ENCODE data around the gene FOXN3.

FOXN3 gene

GRCh38 chr14:89248411-89249064 is 168.5 kb downstream of the FOXN3 start:
- DNase-seq, result no peak

GRCh38 chr14:89247457-89248122 is 169.4 kb downstream of the FOXN3 start:
- DNase-seq, result no peak

GRCh38 chr14:89246290-89246689 is 170.7 kb downstream of the FOXN3 start:
- DNase-seq, result no peak

GRCh38 chr14:89245802-89246201 is 171.2 kb downstream of the FOXN3 start:
- DNase-seq, result no peak

GRCh38 chr14:89244720-89245119 is 172.3 kb downstream of the FOXN3 start:
- no peak for DNase-seq

- no peak for DNase-seq
These were observed 173.3 kb downstream of the FOXN3 start for GRCh38 chr14:89243741-89244140.

GRCh38 chr14:89243286-89243685 is 173.7 kb downstream of the FOXN3 start:
- no peak for DNase-seq

GRCh38 chr14:89242652-89243279 is 174.3 kb downstream of the FOXN3 start:
- no peak for DNase-seq

GRCh38 chr14:89241934-89242651 is 174.9 kb downstream of the FOXN3 start:
- DNase-seq, result no peak

GRCh38 chr14:89241257-89241656 is 175.8 kb downstream of the FOXN3 start:
- DNase-seq, result no peak

GRCh38 chr14:89240414-89240813 is 176.6 kb downstream of the FOXN3 start:
- no peak for DNase-seq

- no peak for DNase-seq
These were observed 178.0 kb downstream of the FOXN3 start for GRCh38 chr14:89239023-89239422.

GRCh38 chr14:89237921-89238529 is 179.0 kb downstream of the FOXN3 start:
- no peak for DNase-seq

- DNase-seq, result no peak
These were observed 180.2 kb downstream of the FOXN3 start for GRCh38 chr14:89236851-89237250.

- DNase-seq, result no peak
These were observed 183.8 kb downstream of the FOXN3 start for GRCh38 chr14:89233184-89233583.

- no peak for DNase-seq
These were observed 184.6 kb downstream of the FOXN3 start for GRCh38 chr14:89232265-89233070.

- DNase-seq, result no peak
These were observed 185.5 kb downstream of the FOXN3 start for GRCh38 chr14:89231426-89232113.

- DNase-seq, result no peak
These were observed 188.0 kb downstream of the FOXN3 start for GRCh38 chr14:89228921-89229639.

- no peak for DNase-seq
These were observed 189.6 kb downstream of the FOXN3 start for GRCh38 chr14:89227496-89227836.

GRCh38 chr14:89226801-89227495 is 190.1 kb downstream of the FOXN3 start:
- DNase-seq, result no peak
